Stimulated activated CD4-positive, alpha-beta T cell treated with anti-CD3 and anti-CD28 coated beads, Interleukin-4, amount 100 ng/mL, for 24 hours (primary cell): ENCODE data around the gene FAM217A.

ENCODE experiments used
- DNase-seq: peaks from one replicate; pipeline ENCODE4 v3.0.0-alpha.2; 2020

Gene FAM217A

GRCh38 chr6:4084444-4085331 is 5.8 kb upstream of the FAM217A start:
- no peak for DNase-seq

DNA sequence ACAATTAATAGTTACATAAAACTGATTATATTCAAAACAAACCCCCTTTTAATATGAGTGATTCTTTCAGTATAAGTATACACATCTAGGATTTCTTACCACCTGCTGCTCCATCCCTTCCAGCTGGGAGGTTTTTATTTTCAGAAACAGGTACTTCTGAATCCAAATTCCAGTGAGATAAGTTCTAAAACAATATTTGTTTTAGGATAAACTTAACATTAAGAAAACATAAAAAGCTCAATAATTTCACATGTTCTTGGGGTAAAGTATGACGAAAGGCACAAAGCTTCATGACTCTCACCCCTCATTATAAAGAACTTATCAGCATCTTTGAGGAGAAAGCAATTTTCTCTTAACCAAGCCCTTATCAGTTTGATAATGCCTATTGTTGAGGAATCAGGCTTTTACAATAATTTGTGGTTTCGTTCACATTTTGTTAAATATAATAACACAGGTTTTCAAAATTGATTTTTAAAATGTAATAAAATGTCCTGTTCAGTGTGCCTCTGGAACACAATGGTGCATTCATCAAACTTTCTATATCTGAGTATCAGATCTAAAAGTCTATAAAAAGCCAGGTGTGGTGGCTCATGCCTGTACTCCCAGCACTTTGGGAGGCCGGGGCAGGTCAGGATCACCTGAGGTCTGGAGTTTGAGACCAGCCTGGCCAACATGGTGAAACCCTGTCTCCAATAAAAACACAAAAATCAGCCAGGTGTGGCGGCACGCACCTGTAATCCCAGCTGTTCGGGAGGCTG is 4.3 kb downstream of the FAM217A start:
- no peak for DNase-seq

DNA sequence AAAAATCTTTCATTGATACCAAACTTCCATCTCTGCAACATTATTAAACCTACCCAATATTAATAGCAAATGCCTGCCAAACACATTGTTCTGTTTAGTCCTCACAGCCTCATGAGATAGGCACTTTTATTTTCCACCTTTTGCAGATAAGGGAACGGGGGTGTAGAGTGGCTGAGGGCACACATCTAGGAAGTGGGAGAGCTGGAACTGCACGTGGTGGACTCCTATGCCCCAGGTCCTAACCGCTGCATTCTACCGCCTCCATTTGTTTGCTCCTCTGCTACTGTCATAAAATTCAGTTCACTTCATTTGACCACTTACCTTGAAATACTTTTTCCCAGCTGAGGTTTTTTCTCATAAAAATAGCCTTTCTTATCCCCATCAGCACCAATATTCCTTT is 7.6 kb downstream of the FAM217A start:
- no peak for DNase-seq

GRCh38 chr6:4069199-4069598 is 9.7 kb downstream of the FAM217A start:
- no peak for DNase-seq

GRCh38 chr6:4067673-4068072 is 11.3 kb downstream of the FAM217A start:
- DNase-seq, result no peak

DNA sequence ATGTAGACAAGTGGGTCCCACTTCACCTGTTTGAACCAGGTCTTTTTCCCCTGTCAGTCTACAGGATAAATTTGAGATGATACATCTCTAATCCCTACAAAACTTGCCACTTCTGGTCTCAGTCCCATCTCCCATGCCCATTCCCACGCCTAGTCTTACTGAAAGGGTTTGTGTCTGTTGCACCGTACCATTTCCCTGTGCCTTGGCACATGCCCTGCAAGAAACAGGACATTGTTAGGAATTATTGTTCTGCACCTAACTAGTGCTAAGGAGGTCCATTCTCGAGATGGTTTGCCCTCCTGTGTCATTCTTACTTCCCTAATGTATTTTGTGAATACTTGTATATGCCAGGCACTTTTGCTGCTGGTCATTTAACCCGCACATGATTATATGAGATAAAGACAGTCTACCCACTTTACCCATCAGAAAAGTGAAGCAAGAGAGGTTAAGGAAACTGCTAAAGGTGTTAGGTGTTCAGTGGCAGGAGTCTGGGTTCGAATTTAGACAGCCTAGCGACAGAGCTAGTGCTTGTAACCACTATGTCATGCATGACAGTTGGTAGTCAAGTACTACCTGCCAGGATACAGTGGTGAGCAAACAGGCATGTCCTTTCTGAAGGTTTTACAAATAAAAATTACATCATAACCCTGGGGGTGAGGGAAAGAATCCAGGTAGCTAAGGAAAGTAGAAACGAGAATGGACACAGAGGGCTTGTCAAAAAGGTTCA is 12.7 kb downstream of the FAM217A start:
- DNase-seq, result no peak

DNA sequence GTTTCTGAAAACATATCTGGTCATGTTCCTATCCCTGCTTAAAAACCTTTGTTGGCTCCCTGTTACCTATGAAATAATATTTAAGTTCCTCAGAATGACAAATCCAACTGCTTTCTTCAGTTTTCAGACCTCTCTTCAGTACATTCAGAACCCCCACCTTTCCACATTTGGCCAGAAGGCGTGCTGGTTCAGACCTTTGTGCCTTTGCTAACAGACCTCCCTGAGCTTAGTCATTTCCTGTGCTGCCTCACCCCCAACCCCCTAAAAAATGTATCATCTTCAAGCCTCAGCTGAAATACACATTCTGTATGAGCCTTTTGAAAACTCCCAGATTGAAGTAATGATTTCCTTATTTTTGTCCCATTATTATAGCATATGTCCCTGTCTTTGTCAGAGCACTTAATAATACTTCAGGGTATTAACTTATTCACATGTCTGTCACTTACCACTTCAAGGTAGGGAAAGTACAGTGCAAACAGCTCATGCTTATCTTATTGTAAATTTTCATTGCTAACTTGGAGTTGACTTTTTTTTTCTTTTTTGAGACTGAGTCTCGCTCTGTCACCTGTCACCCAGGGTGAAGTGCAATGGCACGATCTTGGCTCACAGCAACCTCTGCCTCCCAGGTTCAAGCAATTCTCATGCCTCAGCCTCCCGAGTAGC is 19.7 kb downstream of the FAM217A start:
- DNase-seq, result peak; percentile 64

GRCh38 chr6:4057036-4057435 is 21.9 kb downstream of the FAM217A start:
- no peak for DNase-seq

DNA sequence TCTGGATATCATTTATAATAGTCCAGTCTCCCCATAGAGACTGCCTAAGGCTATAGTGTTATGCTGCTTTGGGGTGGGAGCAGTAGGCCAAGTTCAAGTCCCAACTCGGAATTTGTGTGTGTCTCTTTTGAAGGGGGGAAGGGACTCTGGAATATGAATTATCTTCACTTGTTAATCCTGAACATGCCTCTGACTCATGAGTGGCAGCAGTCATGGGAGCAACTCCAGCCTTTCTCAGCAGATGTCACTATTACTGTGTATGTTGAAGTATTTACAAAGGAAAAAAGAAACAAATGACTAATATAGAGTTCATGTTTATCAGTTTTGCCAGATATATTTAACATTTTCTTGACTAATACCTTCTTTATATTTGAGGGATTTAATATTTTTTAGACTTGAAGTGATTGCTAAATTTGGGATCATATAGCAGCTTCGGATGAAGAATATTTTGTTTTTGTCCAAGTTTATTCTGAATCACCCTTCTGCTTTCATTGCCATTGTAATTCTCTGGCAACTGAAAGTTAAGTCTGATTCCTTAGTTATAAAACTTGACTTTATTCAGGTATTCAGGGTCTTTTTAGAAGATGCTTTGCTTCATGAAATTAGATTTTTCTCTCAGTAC is 23.4 kb downstream of the FAM217A start:
- DNase-seq, result no peak

DNA sequence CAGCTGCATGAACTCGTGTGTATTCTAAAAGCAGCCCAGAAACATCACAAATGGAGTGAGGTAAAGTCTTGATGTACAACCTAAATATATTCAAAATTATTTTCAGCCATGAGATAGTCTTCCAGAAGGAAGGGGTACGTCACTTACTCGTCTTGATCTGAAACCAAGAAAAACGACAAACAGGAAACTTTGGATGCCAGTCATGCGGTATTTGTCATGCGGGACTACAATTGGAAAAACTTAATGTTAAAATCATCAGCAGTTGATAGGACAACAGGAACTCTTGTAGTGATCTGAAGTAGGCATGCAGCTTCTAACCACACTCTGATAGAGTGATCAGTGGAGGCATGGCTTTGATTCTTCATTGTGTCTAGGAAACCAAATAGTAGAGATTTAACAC is 29.7 kb downstream of the FAM217A start:
- DNase-seq, result no peak

DNA sequence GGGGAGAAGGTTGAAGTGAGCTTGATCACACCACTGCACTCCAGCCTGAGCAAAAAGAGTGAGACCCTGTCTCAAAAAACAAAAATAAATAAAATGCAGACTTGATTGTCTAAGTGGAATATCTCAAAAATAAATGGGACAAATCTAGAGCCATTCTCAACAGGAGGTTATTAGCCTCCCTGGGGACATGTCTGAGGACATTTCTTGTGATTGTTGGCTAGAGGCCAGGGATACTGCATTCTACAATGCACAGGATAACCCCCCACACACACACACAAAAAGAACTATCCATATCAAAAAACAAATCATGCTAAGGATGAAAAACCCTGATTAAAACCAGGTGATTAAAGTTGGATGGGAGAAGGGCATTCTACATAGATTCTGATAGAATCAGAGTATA is 37.5 kb downstream of the FAM217A start:
- no peak for DNase-seq

GRCh38 chr6:4039348-4039747 is 39.6 kb downstream of the FAM217A start:
- no peak for DNase-seq

DNA sequence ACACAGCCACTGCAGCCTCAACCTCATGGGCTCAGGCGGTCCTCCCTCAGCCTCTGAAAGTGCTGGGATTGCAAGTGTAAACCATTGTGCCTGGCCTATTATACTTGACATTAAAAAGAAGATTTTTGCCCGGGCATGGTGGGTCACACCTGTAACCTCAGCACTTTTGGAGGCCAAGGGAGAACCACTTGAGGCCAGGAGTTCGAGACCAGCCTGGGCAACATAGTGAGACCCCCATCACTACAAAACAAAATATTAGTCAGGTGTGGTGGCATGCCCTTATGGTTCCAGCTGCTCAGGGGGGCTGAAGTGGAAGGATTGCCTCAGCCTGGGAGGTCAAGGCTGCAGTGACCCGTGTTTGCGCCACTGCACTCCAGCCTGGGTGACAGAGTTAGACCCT is 42.4 kb downstream of the FAM217A start:
- no peak for DNase-seq

DNA sequence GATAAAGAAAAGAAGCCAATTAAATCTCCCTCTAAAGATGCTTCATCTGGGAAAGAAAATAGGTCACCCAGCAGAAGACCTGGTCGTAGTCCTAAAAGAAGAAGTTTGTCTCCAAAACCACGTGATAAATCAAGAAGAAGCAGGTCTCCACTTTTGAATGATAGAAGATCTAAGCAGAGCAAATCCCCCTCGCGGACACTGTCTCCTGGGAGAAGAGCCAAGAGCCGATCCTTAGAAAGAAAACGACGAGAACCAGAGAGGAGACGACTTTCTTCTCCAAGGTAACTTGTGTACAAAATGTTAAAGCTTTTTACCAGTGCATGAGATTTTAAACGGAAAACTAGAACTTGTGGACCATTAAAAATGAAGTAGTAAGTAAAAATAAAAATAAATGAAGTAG is 46.5 kb downstream of the FAM217A start:
- no peak for DNase-seq

- no peak for DNase-seq
These were observed 47.5 kb downstream of the FAM217A start for GRCh38 chr6:4031442-4031841.

- DNase-seq, result no peak
These were observed 48.3 kb downstream of the FAM217A start for GRCh38 chr6:4030669-4031068.

DNA sequence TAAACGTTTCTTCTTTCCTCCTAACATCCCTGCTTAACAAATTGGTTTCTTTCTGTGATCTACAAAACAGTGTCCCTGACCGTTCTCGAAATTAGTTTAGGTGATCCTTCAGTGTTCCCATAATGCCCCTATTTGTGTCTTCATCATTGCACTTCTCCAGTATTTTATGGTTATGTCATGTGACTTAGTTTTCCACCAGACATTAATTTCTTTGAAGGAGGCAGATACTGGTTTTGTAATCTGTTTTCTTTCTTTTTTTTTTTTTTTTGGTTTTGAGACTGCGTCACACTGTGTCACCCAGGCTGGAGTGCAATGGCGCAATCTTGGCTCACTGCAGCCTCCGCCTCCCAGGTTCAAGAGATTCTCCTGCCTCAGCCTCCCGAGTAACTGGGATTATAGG is 49.2 kb downstream of the FAM217A start:
- DNase-seq, result no peak

DNA sequence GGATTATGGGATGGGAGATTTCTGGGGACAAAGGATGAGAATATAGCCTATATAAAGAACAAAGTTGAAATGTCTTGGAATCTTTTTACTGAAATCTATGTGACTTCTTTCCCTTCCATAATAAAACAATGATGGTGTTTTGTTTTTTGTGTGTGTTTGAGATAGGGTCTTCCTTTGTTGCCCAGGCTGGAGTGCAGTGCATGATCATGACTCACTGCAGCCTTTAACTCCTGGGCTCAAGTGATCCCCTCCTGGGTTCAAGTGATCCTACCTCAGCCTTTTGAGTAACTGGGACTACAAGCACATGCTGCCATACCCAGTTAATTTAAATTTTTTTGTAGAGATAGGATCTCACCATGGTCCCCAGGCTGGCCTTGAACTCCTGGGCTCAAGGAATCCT is 50.9 kb downstream of the FAM217A start:
- no peak for DNase-seq

- DNase-seq, result no peak
These were observed 53.3 kb downstream of the FAM217A start for GRCh38 chr6:4025681-4026080.

- no peak for DNase-seq
These were observed 55.7 kb downstream of the FAM217A start for GRCh38 chr6:4023240-4023639.

DNA sequence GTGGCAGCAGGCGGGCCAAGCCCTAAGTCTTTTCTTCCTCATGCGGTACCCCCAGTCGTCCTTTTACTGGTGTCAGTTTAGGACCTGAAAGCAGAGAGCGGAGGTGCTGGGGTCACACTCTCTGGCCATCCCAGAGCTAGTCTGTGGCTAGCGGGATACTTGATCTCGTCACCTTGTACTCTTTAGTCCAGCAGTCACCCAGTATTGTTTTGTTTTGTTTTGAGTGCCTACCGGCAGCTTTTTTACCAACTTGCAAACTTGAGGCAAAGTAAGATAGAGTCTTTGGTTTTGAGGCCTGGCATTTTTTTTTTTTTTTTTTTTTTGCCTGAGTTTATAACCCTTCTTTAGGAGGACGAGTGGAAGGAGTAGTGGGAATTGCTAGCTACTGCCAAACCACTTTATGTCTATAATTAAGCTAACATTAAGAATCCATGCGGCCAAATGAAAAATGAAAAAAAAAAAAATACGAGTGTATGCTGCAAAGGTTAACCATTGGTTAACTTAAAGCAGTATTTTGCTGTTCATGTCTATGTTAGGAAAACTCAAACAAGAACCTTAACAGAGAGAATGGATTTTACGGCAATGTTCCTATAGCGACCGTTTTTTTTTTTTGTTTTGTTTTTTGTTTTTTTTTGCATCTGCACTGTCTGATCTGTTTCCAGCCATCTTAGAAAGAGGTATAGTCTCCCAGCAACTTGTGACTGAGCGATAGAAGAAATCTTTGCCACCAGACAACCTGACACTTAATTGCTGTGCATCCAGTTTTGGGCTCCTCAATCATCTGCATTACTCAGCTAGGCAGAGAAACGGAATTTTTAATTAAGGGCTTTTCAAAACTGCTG is 56.9 kb downstream of the FAM217A start:
- DNase-seq, result no peak
